SK-N-SH treated with all-trans-retinoic acid at 6 μM for 48 hours (cell line): ENCODE data around the gene DTNB.

Experiments used
- ATAC-seq: fragments of 200-7000 bp; cut with Tn5 transposase; 3 replicates; pipeline ENCODE4 v1.9.1; 2020; ENCODE audit warnings: mild to moderate bottlenecking, moderate library complexity
- ARNTL ChIP-seq: fragments of 450-650 bp; formaldehyde crosslinking; IDR thresholded peaks from 2 replicates; pipeline ENCODE4 v1.5.0; 2020; ENCODE audit warnings: low read depth, mild to moderate bottlenecking, moderate library complexity, borderline replicate concordance
- BACH2 ChIP-seq: fragments of 250-450 bp; sonication (Bioruptor Pico); IDR thresholded peaks from 2 replicates; pipeline ENCODE4 v1.9.0; 2021; ENCODE audit warnings: mild to moderate bottlenecking, borderline replicate concordance
- CREB5 ChIP-seq: fragments of 250-450 bp; sonication (Bioruptor Pico); IDR thresholded peaks from 2 replicates; pipeline ENCODE4 v1.5.1; 2020; ENCODE audit warnings: low read depth, mild to moderate bottlenecking, moderate library complexity
- CSDC2 ChIP-seq: fragments of 250-450 bp; sonication (Bioruptor Pico); IDR thresholded peaks from 2 replicates; pipeline ENCODE4 v1.5.0; 2020; ENCODE audit warnings: mild to moderate bottlenecking, moderate library complexity
- CSRNP3 ChIP-seq: fragments of 250-450 bp; sonication (Bioruptor Pico); IDR thresholded peaks from 2 replicates; pipeline ENCODE4 v1.5.1; 2021; ENCODE audit warnings: mild to moderate bottlenecking, moderate library complexity
- ESRRG ChIP-seq: fragments of 250-450 bp; sonication (Bioruptor Pico); IDR thresholded peaks from 2 replicates; pipeline ENCODE4 v1.6.1; 2021; ENCODE audit warnings: mild to moderate bottlenecking
- GLIS3 ChIP-seq: fragments of 250-450 bp; sonication (Bioruptor Pico); IDR thresholded peaks from 2 replicates; pipeline ENCODE4 v1.5.0; 2020; ENCODE audit warnings: mild to moderate bottlenecking, moderate library complexity
- ISL1 ChIP-seq: fragments of 250-450 bp; sonication (Bioruptor Pico); IDR thresholded peaks from 2 replicates; pipeline ENCODE4 v2.1.2; 2022; ENCODE audit warnings: mild to moderate bottlenecking, moderate library complexity
- OSR1 ChIP-seq: fragments of 250-450 bp; sonication (Bioruptor Pico); IDR thresholded peaks from 2 replicates; pipeline ENCODE4 v1.8.0; 2022; ENCODE audit warnings: moderate library complexity, mild to moderate bottlenecking, inconsistent platforms
- PATZ1 ChIP-seq: fragments of 250-450 bp; sonication (Bioruptor Pico); IDR thresholded peaks from 2 replicates; pipeline ENCODE4 v1.8.0; 2020; ENCODE audit warnings: mild to moderate bottlenecking, moderate library complexity, borderline replicate concordance
- PPARA ChIP-seq: fragments of 250-450 bp; sonication (Bioruptor Pico); IDR thresholded peaks from 2 replicates; pipeline ENCODE4 v1.5.0; 2020; ENCODE audit warnings: mild to moderate bottlenecking, borderline replicate concordance
- RARB ChIP-seq: fragments of 250-450 bp; sonication (Bioruptor Pico); IDR thresholded peaks from 2 replicates; pipeline ENCODE4 v1.8.0; 2021; ENCODE audit warnings: mild to moderate bottlenecking, moderate library complexity
- SNAI2 ChIP-seq: fragments of 250-450 bp; sonication (Bioruptor Pico); IDR thresholded peaks from 2 replicates; pipeline ENCODE4 v1.5.0; 2020; ENCODE audit warnings: mild to moderate bottlenecking, moderate library complexity
- TCF4 ChIP-seq: fragments of 250-450 bp; sonication (Bioruptor Pico); IDR thresholded peaks from 2 replicates; pipeline ENCODE4 v1.8.0; 2021; ENCODE audit warnings: mild to moderate bottlenecking, moderate library complexity, borderline replicate concordance
- TOX ChIP-seq: fragments of 250-450 bp; sonication (Bioruptor Pico); IDR thresholded peaks from 2 replicates; pipeline ENCODE4 v1.8.0; 2021; ENCODE audit warnings: mild to moderate bottlenecking, moderate library complexity, borderline replicate concordance
- TSHZ2 ChIP-seq: fragments of 250-450 bp; sonication (Bioruptor Pico); IDR thresholded peaks from 2 replicates; pipeline ENCODE4 v1.5.0; 2020; ENCODE audit warnings: mild to moderate bottlenecking, moderate library complexity
- ZC3H10 ChIP-seq: fragments of 250-450 bp; sonication (Bioruptor Pico); IDR thresholded peaks from 2 replicates; pipeline ENCODE4 v1.5.1; 2021; ENCODE audit warnings: mild to moderate bottlenecking, moderate library complexity
- ZFP3 ChIP-seq: fragments of 250-450 bp; sonication (Bioruptor Pico); IDR thresholded peaks from 2 replicates; pipeline ENCODE4 v1.5.0; 2020; ENCODE audit warnings: mild to moderate bottlenecking, moderate library complexity
- ZFP30 ChIP-seq: fragments of 450-650 bp; formaldehyde crosslinking; IDR thresholded peaks from 2 replicates; pipeline ENCODE4 v1.5.0; 2022; ENCODE audit warnings: mild to moderate bottlenecking, moderate library complexity
- ZNF565 ChIP-seq: fragments of 450-650 bp; formaldehyde crosslinking; conservative IDR thresholded peaks from 2 replicates; pipeline ENCODE4 v1.5.0; 2020; ENCODE audit warnings: low read depth, mild to moderate bottlenecking, moderate library complexity
- ZNF70 ChIP-seq: fragments of 450-650 bp; formaldehyde crosslinking; IDR thresholded peaks from 2 replicates; pipeline ENCODE4 v1.5.0; 2020; ENCODE audit warnings: mild to moderate bottlenecking, moderate library complexity
- ZNF8 ChIP-seq: fragments of 450-650 bp; formaldehyde crosslinking; IDR thresholded peaks from 2 replicates; pipeline ENCODE4 v1.5.0; 2020; ENCODE audit warnings: mild to moderate bottlenecking, moderate library complexity

The DTNB gene

GRCh38 chr2:25505182-25505581, 168.2 kb downstream of the DTNB start:
- TF ChIP-seq SNAI2 (CRISPR knock-in tag) (no peak), CSDC2 (CRISPR knock-in tag) (no peak), ZFP3 (CRISPR knock-in tag) (no peak), TSHZ2 (CRISPR knock-in tag) (no peak), ZNF565 (CRISPR knock-in tag) (no peak), CSRNP3 (CRISPR knock-in tag) (no peak), PATZ1 (no peak), GLIS3 (CRISPR knock-in tag) (no peak), CREB5 (CRISPR knock-in tag) (no peak), ZNF8 (CRISPR knock-in tag) (no peak), ZFP30 (no peak), ARNTL (CRISPR knock-in tag) (no peak), TCF4 (CRISPR knock-in tag) (no peak), OSR1 (no peak), ESRRG (CRISPR knock-in tag) (no peak), ZC3H10 (no peak), ZNF70 (CRISPR knock-in tag) (no peak)
- no peak for ATAC-seq

- TF ChIP-seq CSRNP3 (CRISPR knock-in tag) (no peak), CSDC2 (CRISPR knock-in tag) (no peak), OSR1 (no peak), ZNF565 (CRISPR knock-in tag) (no peak), ZC3H10 (no peak), ZFP3 (CRISPR knock-in tag) (no peak), GLIS3 (CRISPR knock-in tag) (no peak), BACH2 (CRISPR knock-in tag) (no peak), ZNF8 (CRISPR knock-in tag) (no peak)
- TF ChIP-seq, all 23 proteins: peak for 0
- no peak for ATAC-seq
Observed at GRCh38 chr2:25504266-25504665, 169.1 kb downstream of the DTNB start.

- no peak for ATAC-seq
- TF ChIP-seq CSRNP3 (CRISPR knock-in tag) (no peak), ISL1 (CRISPR knock-in tag) (no peak), TOX (no peak), ZC3H10 (no peak), TCF4 (CRISPR knock-in tag) (no peak), ZNF8 (CRISPR knock-in tag) (no peak), TSHZ2 (CRISPR knock-in tag) (no peak), PPARA (no peak), ZFP3 (CRISPR knock-in tag) (no peak), GLIS3 (CRISPR knock-in tag) (no peak), CSDC2 (CRISPR knock-in tag) (no peak), SNAI2 (CRISPR knock-in tag) (no peak), ZNF70 (CRISPR knock-in tag) (no peak), RARB (CRISPR knock-in tag) (no peak), PATZ1 (no peak)
Observed at GRCh38 chr2:25499157-25499556, 174.2 kb downstream of the DTNB start.
